Heart right ventricle (tissue), 16 donors: Measurements from ENCODE around the gene IGF1R. TPM values are rescaled to one million over a fixed set of nuclear protein-coding genes. Genes with fewer than 3 reads are reported as not detected.

Source experiments
- ATAC-seq, 8 donors: fragments of 200-7000 bp; cut with Tn5 transposase; one replicate each; pipeline ENCODE4 v1.9.1; 2020; ENCODE audit warnings: mild to moderate bottlenecking in 8 of 8, moderate library complexity in 8 of 8, moderate number of reproducible peaks in 1 of 8
- DNase-seq, 2 donors: peaks; one replicate each; pipeline ENCODE4 v3.0.0-alpha.2; 2020
- H3K27ac ChIP-seq, 10 donors: fragments of 200-600 bp; sonication (generic) in 2 of 10; one replicate each; pipeline versions ENCODE4 v1.5.0 to v1.8.0; 2020 to 2022; ENCODE audit warnings: mild to moderate bottlenecking in 3 of 10
- H3K27me3 ChIP-seq, 7 donors: fragments of 200-600 bp; one replicate each; pipeline ENCODE4 v1.8.0; 2021 to 2022; ENCODE audit warnings: mild to moderate bottlenecking in 2 of 7
- H3K36me3 ChIP-seq, 9 donors: fragments of 200-600 bp; sonication (generic) in 1 of 9; one replicate each; pipeline versions ENCODE4 v1.5.0 to v1.8.0; 2020 to 2022; ENCODE audit warnings: mild to moderate bottlenecking in 2 of 9
- H3K4me1 ChIP-seq, 9 donors: fragments of 200-600 bp; sonication (generic) in 1 of 9; one replicate each; pipeline versions ENCODE4 v1.5.0 to v1.8.0; 2020 to 2022; ENCODE audit warnings: mild to moderate bottlenecking in 4 of 9
- H3K4me3 ChIP-seq, 10 donors: fragments of 200-600 bp; sonication (generic) in 2 of 10; one replicate each; pipeline versions ENCODE4 v1.5.0 to v1.8.0; 2020 to 2022; ENCODE audit warnings: mild to moderate bottlenecking in 7 of 10, moderate library complexity in 2 of 10
- H3K9me3 ChIP-seq, 11 donors: fragments of 200-600 bp in 10 of 11; sonication (generic) in 2 of 11; one replicate each; pipeline versions ENCODE4 v1.5.0 to v1.8.0; 2013 to 2022; ENCODE audit warnings: mild to moderate bottlenecking in 2 of 11, control low read depth in 1 of 11, moderate library complexity in 1 of 11
- CTCF ChIP-seq, 9 donors: fragments of 200-600 bp; sonication (generic) in 2 of 9; IDR thresholded peaks; one replicate each; pipeline versions ENCODE4 v1.5.0 to v1.8.0; 2021 to 2022; ENCODE audit warnings: antibody characterized with exemption in 9 of 9, mild to moderate bottlenecking in 5 of 9, moderate library complexity in 1 of 9
- WGBS, 2 donors: extraction: QIAGEN DNeasy Blood & Tissue Kit; methylation state at CpG; one replicate each; pipeline ENCODE4 v1.1.7; 2013; ENCODE audit warnings: inconsistent platforms in 1 of 2; 5-methylcytosine and 5-hydroxymethylcytosine counted together
- intact Hi-C, 10 donors: fragments of 100-400 bp; cut with DNase I; formaldehyde crosslinking; loops; one replicate each; pipeline versions ENCODE4 v1.11.1 to v1.14.2; 2022
- polyA plus RNA-seq, 2 donors: library from polyadenylated mRNA; stranded (reverse); fragments of 200-250 nt; gene quantifications; one replicate each; pipeline ENCODE4 v1.2.3, GENCODE V29; 2013
- total RNA-seq, 10 donors: library from RNA; stranded (reverse); fragmentation: NEBNext Ultra II Directional in 3 of 10; extraction: Animal tissue kit (Norgen Biotek cat#: 25700) in 3 of 10; gene quantifications; one replicate each; pipeline versions ENCODE4 v1.2.1 to v1.2.4, GENCODE V29; 2021 to 2023
- donor health status: Arrhythmogenic right ventricular cardiomyopathy.
- donor health status: ischemic (EF 13 %, LVEDD 7.1; RV severe dilation, severe dysfunction).
- donor health status: healthy with polysubstance abuse.
- donor health status: DM: no; HTN: yes; CAD: no.
- donor health status: DM: no; HTN: no; CAD: no.
- donor health status: ischemic (EF 25% LVEDD 6.9; RV normal size, moderate dysfunction).
- donor health status: ischemic (EF 25% LVEDD 5.7; RV mildly dilated, moderate dysfunction).
- donor health status: healthy.
- donor health status: DM: yes; HTN: yes; CAD: no.
- donor health status: Ischemic cardiomyopathy.
- donor health status: ischemic (EF 35%, LVEDD 5.7; RV mildly dilated, moderate dysfunction).
- donor health status: nonischemic (EF 11% LVEDD 7.7; RV severe dilation, severe dysfunction).
- donor health status: DM: yes; HTN: yes; CAD: no.
- donor health status: PGD.
- donor health status: ischemic (EF 29% LVEDD 5.4; RV normal size, mild dysfunction).
- donor health status: nonischemic (EF 23%, LVEDD 6.1; RV moderate dilation, normal function).

The IGF1R gene
- total and polyA plus RNA-seq, 12 donors, result 3.4 to 88.2 (median 45.9) TPM

- intact Hi-C loops, result loop anchor here in 1 of 10 donors (5.0 kb wide), 1 partner anchor 59 kb away; no protein-coding TSS in a partner anchor
- no peak for TF ChIP-seq CTCF (IDR thresholded peaks at IDR 0.05)
- no peak for ATAC-seq
- Histone ChIP-seq H3K36me3 (no peaks in the 10 kb centered on the region), H3K4me1 (peaks cover 22 to 99% (median 73%) of the 10 kb centered on the region in 9 donors), H3K27me3 (no peaks in the 10 kb centered on the region), H3K9me3 (no peaks in the 10 kb centered on the region), H3K27ac (peak overlapping the region in 8 of 10 donors; percentile 40 to 87 (median 76)), H3K4me3 (no peak overlapping the region)
- 67 to 70% methylated on average over 11 of the region's 11 CpGs for WGBS, 2 donors
- no peak for DNase-seq
Observed at GRCh38 chr15:98717942-98718341, 69.6 kb downstream of the IGF1R start.

- no peaks in the 10 kb centered on the region for H3K27me3 ChIP-seq
- DNase-seq (no peak), ATAC-seq (peak in 3 of 8 donors; percentile 1 to 18 (median 3))
- TF ChIP-seq CTCF (IDR thresholded peaks at IDR 0.05), result no peak
- 27 to 34% methylated on average over 10 of the region's 10 CpGs for WGBS, 2 donors
- no peaks in the 10 kb centered on the region for H3K9me3 ChIP-seq
- H3K36me3 ChIP-seq, result no peaks in the 10 kb centered on the region
- peaks cover 22 to 99% (median 72%) of the 10 kb centered on the region in 9 donors for H3K4me1 ChIP-seq
- H3K4me3 ChIP-seq, result no peak overlapping the region
- peak overlapping the region; percentile 24 to 87 (median 68) for H3K27ac ChIP-seq
- intact Hi-C loops, result loop anchor here in 1 of 10 donors (5.0 kb wide), 1 partner anchor 59 kb away; no protein-coding TSS in a partner anchor
Observed at GRCh38 chr15:98718426-98719136, 70.2 kb downstream of the IGF1R start.

- H3K36me3 ChIP-seq, result no peaks in the 10 kb centered on the region
- no peaks in the 10 kb centered on the region for H3K27me3 ChIP-seq
- peak in 2 of 8 donors; percentile 31 to 44 for ATAC-seq
- 59 to 60% methylated on average over 5 of the region's 5 CpGs for WGBS, 2 donors
- H3K4me3 ChIP-seq, result no peak overlapping the region
- intact Hi-C loops, result loop anchor here in 1 of 10 donors (5.0 kb wide), 1 partner anchor 58 kb away; no protein-coding TSS in a partner anchor
- H3K27ac ChIP-seq, result peak overlapping the region; percentile 24 to 87 (median 68)
- peaks cover 19 to 99% (median 71%) of the 10 kb centered on the region in 9 donors for H3K4me1 ChIP-seq
- no peak for DNase-seq
- H3K9me3 ChIP-seq, result no peaks in the 10 kb centered on the region
- no peak for TF ChIP-seq CTCF (IDR thresholded peaks at IDR 0.05)
Observed at GRCh38 chr15:98719137-98719740, 70.9 kb downstream of the IGF1R start.

- peaks cover 18 to 99% (median 71%) of the 10 kb centered on the region in 9 donors for H3K4me1 ChIP-seq
- no peak for TF ChIP-seq CTCF (IDR thresholded peaks at IDR 0.05)
- no peaks in the 10 kb centered on the region for H3K27me3 ChIP-seq
- intact Hi-C loops, result loop anchor here in 1 of 10 donors (10.0 kb wide), 1 partner anchor 45 kb away; no protein-coding TSS in a partner anchor
- peak overlapping the region in 4 of 10 donors; percentile 23 to 87 (median 76) for H3K27ac ChIP-seq
- H3K4me3 ChIP-seq, result no peak overlapping the region
- WGBS, 2 donors, result 89 to 91% methylated on average over 6 of the region's 6 CpGs
- DNase-seq, result no peak
- no peaks in the 10 kb centered on the region for H3K9me3 ChIP-seq
- no peak for ATAC-seq
- no peaks in the 10 kb centered on the region for H3K36me3 ChIP-seq
Observed at GRCh38 chr15:98720031-98720430, 71.7 kb downstream of the IGF1R start.
